ENCODE data around the gene LRRC71. TPM values are rescaled to one million over a fixed set of nuclear protein-coding genes. Genes with fewer than 3 reads are reported as not detected.

LRRC71 gene

DNA sequence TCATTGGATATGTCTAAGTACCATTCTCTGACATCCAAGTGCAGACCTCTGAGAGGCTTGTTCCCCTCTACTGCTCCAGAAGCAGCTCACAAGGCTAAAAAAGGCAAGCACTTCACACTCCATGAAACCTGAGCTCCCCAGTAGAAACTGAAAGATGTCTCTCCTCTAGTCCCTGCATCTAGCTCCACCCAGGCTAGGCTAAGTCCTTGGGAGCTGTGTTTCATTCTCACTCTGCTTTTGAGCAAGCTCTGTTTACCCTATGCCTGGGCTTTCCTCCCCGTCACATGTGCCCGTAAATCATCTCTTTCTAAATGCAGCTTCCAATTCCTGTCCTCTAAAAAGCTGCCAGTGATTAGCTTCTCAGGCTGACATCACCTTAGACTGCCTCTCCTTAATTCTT is 39.0 kb downstream of the LRRC71 start:
- Histone ChIP-seq H3K9ac (ENCODE audit: low read depth, low read length) (no peak overlapping the region), H3K4me1 (ENCODE audit: control insufficient read depth, insufficient read depth, low read length) (peaks cover 4% of the 10 kb centered on the region), H3K4me2 (ENCODE audit: low read length) (no peak overlapping the region), H3K36me3 (ENCODE audit: insufficient read depth, low read length) (peaks cover 67% of the 10 kb centered on the region), H3K9me3 (replicated peaks; ENCODE audit: low read length) (no peaks in the 10 kb centered on the region), H3K4me3 (ENCODE audit: low read length) (no peak overlapping the region), H3K27me3 (ENCODE audit: control insufficient read depth, insufficient read depth, low read length) (no peaks in the 10 kb centered on the region)

DNA sequence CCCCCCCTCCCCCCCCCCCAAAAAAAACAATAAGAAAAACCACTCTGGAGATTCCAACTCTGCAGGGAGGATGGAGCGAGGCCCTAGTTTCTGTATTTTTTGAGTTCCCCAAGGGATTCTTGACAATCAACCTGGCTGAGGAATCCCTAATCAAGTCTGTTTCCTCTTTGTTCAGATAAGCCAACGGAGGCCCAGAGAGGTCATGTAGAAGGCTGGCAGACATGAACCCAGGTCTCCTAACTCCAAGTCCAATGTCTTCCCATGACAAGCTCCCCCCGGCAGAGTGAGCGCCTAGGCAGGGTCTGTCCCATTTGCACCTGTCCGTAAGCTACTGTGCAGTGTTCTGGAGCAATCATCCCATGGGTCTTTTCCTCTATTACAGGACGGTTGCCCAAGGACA is 39.5 kb downstream of the LRRC71 start:
- Histone ChIP-seq H3K9ac (ENCODE audit: low read depth, low read length) (no peak overlapping the region), H3K4me2 (ENCODE audit: low read length) (no peak overlapping the region), H3K36me3 (ENCODE audit: insufficient read depth, low read length) (peaks cover 62% of the 10 kb centered on the region)

DNA sequence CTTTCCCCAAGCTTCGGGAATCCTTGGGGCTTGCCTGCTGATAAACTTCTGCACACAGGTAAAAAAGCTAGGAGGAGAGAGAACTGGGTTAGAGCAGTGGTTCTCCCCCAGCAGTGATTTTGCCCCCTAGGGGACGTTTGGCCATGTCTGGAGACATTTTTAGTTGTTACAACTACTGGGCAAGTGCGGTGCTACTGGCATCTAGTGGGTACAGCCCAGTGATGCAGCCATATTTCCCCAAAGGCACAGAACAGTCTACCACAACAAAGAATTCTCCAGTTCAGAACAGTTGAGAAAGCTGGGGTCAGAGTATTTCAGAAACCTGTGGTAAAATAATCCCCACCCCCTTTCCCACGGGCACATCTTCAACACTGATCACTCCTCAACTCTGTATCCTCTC is 41.3 kb downstream of the LRRC71 start:
- no peak overlapping the region for H3K4me2 ChIP-seq (ENCODE audit: low read length)
- no peaks in the 10 kb centered on the region for H3K9me3 ChIP-seq (replicated peaks; ENCODE audit: low read length)
- H3K9ac ChIP-seq (ENCODE audit: low read depth, low read length): no peak overlapping the region
- peaks cover 46% of the 10 kb centered on the region for H3K36me3 ChIP-seq (ENCODE audit: insufficient read depth, low read length)
- H3K4me3 ChIP-seq (ENCODE audit: low read length): no peak overlapping the region
- peaks cover 7% of the 10 kb centered on the region for H3K4me1 ChIP-seq (ENCODE audit: control insufficient read depth, insufficient read depth, low read length)
- no peaks in the 10 kb centered on the region for H3K27me3 ChIP-seq (ENCODE audit: control insufficient read depth, insufficient read depth, low read length)

More for the DNA sequence above, 39.5 kb downstream of the LRRC71 start:
- Histone ChIP-seq H3K27me3 (ENCODE audit: control insufficient read depth, insufficient read depth, low read length) (no peaks in the 10 kb centered on the region), H3K4me1 (ENCODE audit: control insufficient read depth, insufficient read depth, low read length) (peaks cover 7% of the 10 kb centered on the region), H3K9me3 (replicated peaks; ENCODE audit: low read length) (no peaks in the 10 kb centered on the region), H3K4me3 (ENCODE audit: low read length) (no peak overlapping the region)

DNA sequence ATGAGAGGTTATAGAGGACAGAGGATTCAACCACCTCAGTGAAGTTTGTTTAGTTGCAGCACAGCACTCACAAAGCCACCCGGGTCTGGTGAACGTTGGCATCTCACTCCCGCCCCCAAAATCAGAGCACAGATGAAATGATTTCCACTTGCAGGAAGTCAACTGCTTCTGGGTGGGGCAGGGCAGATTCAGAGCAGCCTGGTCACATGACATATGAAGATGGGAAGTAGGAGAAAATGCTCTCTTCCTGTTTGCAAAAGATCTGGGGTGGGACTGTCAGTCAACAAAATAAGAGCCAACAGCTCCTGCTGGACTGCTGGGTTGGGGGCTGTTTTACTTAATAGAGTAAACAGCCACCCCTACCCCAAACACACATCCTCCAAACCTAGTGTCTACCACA is 43.2 kb downstream of the LRRC71 start:
- Histone ChIP-seq H3K4me3 (ENCODE audit: low read length) (no peak overlapping the region), H3K36me3 (ENCODE audit: insufficient read depth, low read length) (peaks cover 49% of the 10 kb centered on the region), H3K4me1 (ENCODE audit: control insufficient read depth, insufficient read depth, low read length) (peaks cover 7% of the 10 kb centered on the region), H3K9ac (ENCODE audit: low read depth, low read length) (no peak overlapping the region), H3K27me3 (ENCODE audit: control insufficient read depth, insufficient read depth, low read length) (no peaks in the 10 kb centered on the region), H3K4me2 (ENCODE audit: low read length) (no peak overlapping the region), H3K9me3 (replicated peaks; ENCODE audit: low read length) (no peaks in the 10 kb centered on the region)

DNA sequence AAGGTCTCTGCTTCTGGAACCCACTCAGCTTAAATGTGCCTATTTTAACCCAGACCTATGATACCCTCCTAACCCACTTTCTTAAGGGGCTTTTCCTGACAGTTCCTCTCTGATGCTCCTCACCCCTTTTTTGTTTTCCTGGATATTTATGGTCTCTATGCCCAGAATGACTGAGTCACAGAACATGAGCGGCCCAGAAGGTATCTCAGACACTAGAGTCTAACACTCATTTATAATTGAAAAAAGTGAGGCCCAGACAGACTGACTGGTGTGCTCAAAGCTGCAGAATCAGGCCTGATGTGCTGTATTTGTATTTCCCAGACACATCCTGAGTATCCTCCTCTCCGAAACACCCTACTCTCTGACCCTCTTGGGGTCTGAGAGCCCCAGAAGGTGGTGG is 44.0 kb downstream of the LRRC71 start:
- Histone ChIP-seq H3K4me2 (ENCODE audit: low read length) (no peak overlapping the region), H3K4me1 (ENCODE audit: control insufficient read depth, insufficient read depth, low read length) (peaks cover 7% of the 10 kb centered on the region), H3K36me3 (ENCODE audit: insufficient read depth, low read length) (peaks cover 50% of the 10 kb centered on the region), H3K9ac (ENCODE audit: low read depth, low read length) (no peak overlapping the region), H3K27me3 (ENCODE audit: control insufficient read depth, insufficient read depth, low read length) (no peaks in the 10 kb centered on the region), H3K4me3 (ENCODE audit: low read length) (no peak overlapping the region), H3K9me3 (replicated peaks; ENCODE audit: low read length) (no peaks in the 10 kb centered on the region)

DNA sequence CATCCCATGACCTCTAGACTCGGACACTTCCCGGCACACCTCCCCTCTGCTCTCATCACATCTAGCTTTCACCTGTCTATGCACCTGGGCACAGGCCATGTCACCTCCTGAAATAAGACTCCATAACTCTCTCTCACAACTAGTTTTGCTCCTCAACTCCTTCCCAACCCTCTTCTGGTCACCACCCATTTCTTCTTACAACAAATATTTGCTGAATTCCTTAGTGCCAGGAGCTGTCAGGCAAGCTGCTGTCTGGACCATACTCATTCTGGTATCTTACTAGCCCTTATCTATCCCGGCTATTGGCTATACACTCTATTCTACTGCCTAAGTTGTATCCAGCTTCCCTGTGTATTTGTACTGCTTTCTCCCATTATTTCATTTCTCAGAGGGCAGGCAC is 49.1 kb downstream of the LRRC71 start:
- Histone ChIP-seq H3K36me3 (ENCODE audit: insufficient read depth, low read length) (peaks cover 64% of the 10 kb centered on the region), H3K4me2 (ENCODE audit: low read length) (no peak overlapping the region), H3K4me3 (ENCODE audit: low read length) (no peak overlapping the region), H3K9me3 (replicated peaks; ENCODE audit: low read length) (no peaks in the 10 kb centered on the region), H3K4me1 (ENCODE audit: control insufficient read depth, insufficient read depth, low read length) (peaks cover 2% of the 10 kb centered on the region), H3K9ac (ENCODE audit: low read depth, low read length) (no peak overlapping the region), H3K27me3 (ENCODE audit: control insufficient read depth, insufficient read depth, low read length) (no peaks in the 10 kb centered on the region)

DNA sequence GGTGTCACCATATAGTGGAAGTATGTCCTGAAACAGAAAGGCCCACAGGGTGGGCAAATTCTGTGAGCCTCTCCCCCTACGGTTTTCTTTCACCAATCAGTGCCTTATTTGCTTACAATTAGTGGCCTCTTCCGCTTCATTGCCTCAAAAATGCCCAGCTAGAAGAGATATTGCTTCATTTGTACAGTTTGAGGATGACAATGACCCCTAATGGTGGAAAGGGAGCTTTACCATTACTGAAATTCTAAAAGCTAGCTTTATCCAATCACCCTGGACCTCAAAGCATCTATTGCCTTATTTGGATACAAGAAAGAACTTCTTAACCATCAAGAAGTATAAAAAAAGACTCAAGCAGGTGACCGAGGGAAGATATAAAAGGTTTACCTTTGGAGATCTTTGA is 49.6 kb downstream of the LRRC71 start:
- no peak overlapping the region for H3K4me2 ChIP-seq (ENCODE audit: low read length)
- no peaks in the 10 kb centered on the region for H3K9me3 ChIP-seq (replicated peaks; ENCODE audit: low read length)
- H3K4me3 ChIP-seq (ENCODE audit: low read length): no peak overlapping the region
- H3K36me3 ChIP-seq (ENCODE audit: insufficient read depth, low read length): peaks cover 68% of the 10 kb centered on the region
- H3K27me3 ChIP-seq (ENCODE audit: control insufficient read depth, insufficient read depth, low read length): no peaks in the 10 kb centered on the region
- no peaks in the 10 kb centered on the region for H3K4me1 ChIP-seq (ENCODE audit: control insufficient read depth, insufficient read depth, low read length)
- no peak overlapping the region for H3K9ac ChIP-seq (ENCODE audit: low read depth, low read length)

DNA sequence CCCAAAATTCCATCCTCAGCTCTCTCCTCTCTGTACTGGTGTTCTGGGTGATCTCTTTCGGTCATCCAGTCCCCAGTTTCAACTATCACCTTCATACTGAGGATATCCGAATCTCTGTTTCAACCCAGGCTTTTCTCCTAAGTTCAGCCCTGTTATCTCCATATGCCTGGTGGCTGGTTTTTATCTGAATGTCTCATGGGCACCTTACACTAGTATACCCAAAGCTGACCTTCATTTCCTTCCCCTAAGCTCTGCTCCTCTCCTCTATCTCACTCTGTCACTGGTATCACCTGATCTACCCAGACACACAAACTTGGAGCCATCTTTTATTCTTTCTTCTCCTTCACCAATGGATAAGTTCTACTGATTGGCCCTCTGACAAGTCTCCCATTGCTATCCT is 53.0 kb downstream of the LRRC71 start:
- Histone ChIP-seq H3K27me3 (ENCODE audit: control insufficient read depth, insufficient read depth, low read length) (no peaks in the 10 kb centered on the region), H3K9ac (ENCODE audit: low read depth, low read length) (no peak overlapping the region), H3K4me3 (ENCODE audit: low read length) (no peak overlapping the region), H3K36me3 (ENCODE audit: insufficient read depth, low read length) (peaks cover 84% of the 10 kb centered on the region), H3K4me1 (ENCODE audit: control insufficient read depth, insufficient read depth, low read length) (no peaks in the 10 kb centered on the region), H3K9me3 (replicated peaks; ENCODE audit: low read length) (no peaks in the 10 kb centered on the region), H3K4me2 (ENCODE audit: low read length) (no peak overlapping the region)

DNA sequence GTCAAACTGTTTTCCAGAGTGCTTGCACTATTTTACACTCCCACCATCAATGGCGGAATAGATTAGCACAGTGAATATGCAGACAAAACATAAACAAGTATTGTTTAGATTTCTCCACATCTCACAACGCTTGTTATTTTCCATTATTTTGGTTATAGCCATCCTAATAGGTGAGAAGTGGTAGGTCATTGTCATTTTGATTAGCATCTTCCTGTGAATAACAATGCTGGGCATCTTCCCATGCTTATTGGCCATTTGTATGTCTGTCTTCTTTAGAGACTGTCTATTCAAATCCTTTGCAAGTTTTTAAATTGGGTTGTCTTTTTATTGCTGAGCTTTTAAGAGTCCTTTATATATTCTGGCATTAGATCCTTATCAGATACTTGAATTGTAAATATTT is 54.7 kb downstream of the LRRC71 start:
- no peaks in the 10 kb centered on the region for H3K9me3 ChIP-seq (replicated peaks; ENCODE audit: low read length)
- no peaks in the 10 kb centered on the region for H3K27me3 ChIP-seq (ENCODE audit: control insufficient read depth, insufficient read depth, low read length)
- no peak overlapping the region for H3K9ac ChIP-seq (ENCODE audit: low read depth, low read length)
- H3K4me1 ChIP-seq (ENCODE audit: control insufficient read depth, insufficient read depth, low read length): no peaks in the 10 kb centered on the region
- H3K36me3 ChIP-seq (ENCODE audit: insufficient read depth, low read length): peaks cover 72% of the 10 kb centered on the region
- H3K4me2 ChIP-seq (ENCODE audit: low read length): no peak overlapping the region
- no peak overlapping the region for H3K4me3 ChIP-seq (ENCODE audit: low read length)

DNA sequence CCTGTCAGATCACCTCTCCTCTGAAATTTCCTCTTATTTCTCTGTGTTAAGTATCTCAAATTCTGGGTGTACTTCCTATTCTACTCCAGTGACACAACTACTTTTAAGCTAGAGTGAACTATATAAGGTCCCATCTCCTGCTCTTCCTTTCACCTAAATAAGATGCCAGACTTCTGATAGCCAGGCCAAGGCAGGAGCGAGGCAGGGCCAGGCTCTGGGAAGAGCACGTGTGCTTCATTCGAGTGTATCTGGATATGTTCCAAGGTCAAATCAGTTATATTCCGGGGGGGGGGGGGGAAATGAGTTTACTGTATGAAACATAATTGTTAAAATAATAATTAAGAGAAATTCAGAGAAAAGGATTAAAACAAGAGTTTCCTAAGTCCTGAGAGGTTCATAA is 60.1 kb downstream of the LRRC71 start:
- H3K9ac ChIP-seq (ENCODE audit: low read depth, low read length): no peak overlapping the region
- no peaks in the 10 kb centered on the region for H3K4me1 ChIP-seq (ENCODE audit: control insufficient read depth, insufficient read depth, low read length)
- H3K4me2 ChIP-seq (ENCODE audit: low read length): no peak overlapping the region
- peaks cover 47% of the 10 kb centered on the region for H3K36me3 ChIP-seq (ENCODE audit: insufficient read depth, low read length)
- H3K27me3 ChIP-seq (ENCODE audit: control insufficient read depth, insufficient read depth, low read length): no peaks in the 10 kb centered on the region
- no peak overlapping the region for H3K4me3 ChIP-seq (ENCODE audit: low read length)
- H3K9me3 ChIP-seq (replicated peaks; ENCODE audit: low read length): no peaks in the 10 kb centered on the region

Small RNAs within 50 kb of the gene (small RNA-seq; reads per million reads assigned to genes)
- not detected for gene MIR765
